ENCODE data around the gene TBX19.

DNA sequence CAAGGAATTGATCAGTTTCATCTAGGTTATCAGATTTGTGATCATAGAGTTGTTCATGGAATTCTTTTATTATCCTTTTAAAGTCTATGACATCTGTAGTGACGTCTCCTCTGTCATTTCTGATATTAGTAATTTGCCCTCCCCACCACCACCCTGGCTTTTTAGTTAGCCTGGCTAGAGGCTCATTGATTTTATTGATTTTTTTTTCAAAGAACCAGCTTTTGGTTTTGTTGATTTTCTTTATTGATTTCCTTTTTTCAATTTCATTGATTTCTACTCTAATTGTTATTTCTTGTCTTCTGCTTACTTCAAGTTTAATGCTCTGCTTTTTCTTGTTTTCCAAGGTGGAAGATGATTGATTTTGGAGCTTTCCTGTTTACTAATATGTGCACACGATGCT, 23.3 kb upstream of the TBX19 start:
- no peak for TF ChIP-seq POLR2A (IDR thresholded peaks at IDR 0.05)
- TF ChIP-seq EP300 (IDR thresholded peaks at IDR 0.05; ENCODE audit: low read depth) = no peak

All from transverse colon (tissue), 1 donor.